GM12878 (cell line): ENCODE data around the gene BCAR3. TPM values are rescaled to one million over a fixed set of nuclear protein-coding genes. Genes with fewer than 3 reads are reported as not detected.

Source experiments
- ATAC-seq: fragments of 200-7000 bp; cut with Tn5 transposase; 3 replicates; pipeline ENCODE4 v1.9.1; 2020; ENCODE audit warnings: mild to moderate bottlenecking, moderate library complexity
- BruUV-seq: library from RNA; stranded (reverse); fragments of 400-500 nt; replicated peaks from 2 replicates; lab custom pipeline; 2021; lab: Mats Ljungman, UMichigan
- CTCF ChIA-PET: fragments of 300-600 bp; sonication (Branson Sonifier 250); formaldehyde crosslinking; extraction: SDS; loops from one replicate; lab custom pipeline; 2021; ENCODE audit warnings: inconsistent platforms; lab: Yijun Ruan, JAX
- POLR2A ChIA-PET: fragments of 350-600 bp; formaldehyde crosslinking; extraction: SDS; loops from one replicate; lab custom pipeline; 2021; ENCODE audit warnings: inconsistent platforms; lab: Charles Lee
- RAD21 ChIA-PET: fragments of 300-600 bp; sonication (Branson Sonifier 250); formaldehyde crosslinking; loops from one replicate; lab custom pipeline; 2023; ENCODE audit warnings: antibody characterized with exemption; ENCODE audit not compliant: unreplicated experiment; lab: Charles Lee
- SMC1A ChIA-PET: fragments of 300-600 bp; sonication (Branson Sonifier 250); formaldehyde crosslinking; loops from one replicate; lab custom pipeline; 2023; ENCODE audit not compliant: unreplicated experiment, uncharacterized antibody; lab: Charles Lee
- DNase-seq: peaks from one replicate; pipeline ENCODE4 v3.0.0-alpha.2; 2011; ENCODE audit warnings: low read depth, low spot score
- FAIRE-seq: peaks from 3 replicates; lab custom pipeline; 2011; peaks lifted over from hg19 to GRCh38; lab: Jason Lieb, UNC
- H2AFZ ChIP-seq: 2 replicates; pipeline ENCODE4 v1.6.0; 2011; ENCODE audit warnings: low read depth, low read length, control low read depth; ENCODE audit not compliant: control insufficient read depth
- H3K27ac ChIP-seq: 2 replicates; pipeline ENCODE4 v1.5.1; 2011; ENCODE audit warnings: control low read depth; ENCODE audit not compliant: control insufficient read depth, insufficient read depth
- H3K27me3 ChIP-seq, 2 experiments: replicated peaks in 1 of 2; 2 replicates each; pipeline versions ENCODE4 v1.6.0 to v1.6.1; 2011; ENCODE audit warnings: low read length in 1 of 2; ENCODE audit not compliant: control insufficient read depth in 2 of 2, insufficient read depth in 2 of 2
- H3K36me3 ChIP-seq, 2 experiments: 2 replicates each; pipeline ENCODE4 v1.5.1; 2011; ENCODE audit warnings: low read length in 1 of 2; ENCODE audit not compliant: control insufficient read depth in 2 of 2, insufficient read depth in 2 of 2
- H3K4me1 ChIP-seq: 2 replicates; pipeline ENCODE4 v1.6.1; 2011; ENCODE audit warnings: mild to moderate bottlenecking, low read length, moderate library complexity, mixed read lengths; ENCODE audit not compliant: control insufficient read depth, insufficient read depth
- H3K4me2 ChIP-seq: 2 replicates; pipeline ENCODE4 v1.6.0; 2011; ENCODE audit warnings: control low read depth; ENCODE audit not compliant: control insufficient read depth, insufficient read depth
- H3K4me3 ChIP-seq: fragments of 200-600 bp; sonication (generic); 2 replicates; pipeline ENCODE4 v1.5.1; 2016
- H3K79me2 ChIP-seq: 2 replicates; pipeline ENCODE4 v1.6.0; 2011; ENCODE audit warnings: low read length; ENCODE audit not compliant: control insufficient read depth, insufficient read depth
- H3K9ac ChIP-seq: 2 replicates; pipeline ENCODE4 v1.8.0; 2011; ENCODE audit warnings: low read length, control low read depth, mixed read lengths; ENCODE audit not compliant: control insufficient read depth, insufficient read depth
- H3K9me3 ChIP-seq: replicated peaks from 3 replicates; pipeline ENCODE4 v1.5.1; 2011; ENCODE audit warnings: mild to moderate bottlenecking, low read length; ENCODE audit not compliant: control insufficient read depth, insufficient read depth
- H4K20me1 ChIP-seq: 2 replicates; pipeline ENCODE4 v1.6.0; 2011; ENCODE audit not compliant: control insufficient read depth, insufficient read depth
- DPF2 ChIP-seq: fragments of 450-650 bp; IDR thresholded peaks from 2 replicates; pipeline ENCODE4 v1.6.1; 2017; ENCODE audit warnings: mild to moderate bottlenecking
- MEF2A ChIP-seq: IDR thresholded peaks from 2 replicates; pipeline ENCODE4 v1.6.1; 2011; ENCODE audit warnings: low read depth, mild to moderate bottlenecking, low read length, moderate library complexity; ENCODE audit not compliant: insufficient read depth
- RB1 ChIP-seq: fragments of 450-650 bp; formaldehyde crosslinking; IDR thresholded peaks from 2 replicates; pipeline ENCODE4 v1.6.1; 2017; ENCODE audit warnings: mild to moderate bottlenecking, borderline replicate concordance
- SPI1 ChIP-seq: IDR thresholded peaks from 2 replicates; pipeline ENCODE4 v1.6.1; 2011; ENCODE audit warnings: low read depth, mild to moderate bottlenecking, low read length, moderate library complexity, borderline replicate concordance; ENCODE audit not compliant: insufficient read depth
- ZNF207 ChIP-seq: fragments of 450-650 bp; IDR thresholded peaks from 2 replicates; pipeline ENCODE4 v1.6.1; 2014; ENCODE audit warnings: antibody characterized with exemption, mild to moderate bottlenecking, borderline replicate concordance
- WGBS: methylation state at CpG from one replicate; pipeline ENCODE4 v1.1.6; 2016; ENCODE audit warnings: low lambda C conversion rate; ENCODE audit not compliant: insufficient replicate concordance, insufficient coverage; ENCODE audit errors: missing lambda C conversion rate; 5-methylcytosine and 5-hydroxymethylcytosine counted together
- in situ Hi-C: fragments of 300-500 bp; cut with MboI; formaldehyde crosslinking; loops from 9 replicates; pipeline ENCODE4 v1.14.3; 2018; ENCODE audit warnings: mixed read lengths
- intact Hi-C: fragments of 100-400 bp; cut with micrococcal nuclease; formaldehyde crosslinking; loops from one replicate; pipeline ENCODE4 v1.14.2; 2022; ENCODE audit not compliant: unreplicated experiment
- polyA plus RNA-seq, 11 experiments: library from polyadenylated mRNA; depleted of rRNA in 4 of 11; unstranded in 6 of 11; stranded (reverse) in 5 of 11; fragments of >200 nt; fragmentation: Nextera tagmentation in 4 of 11; fragmentation: Illumina TruSeq in 1 of 11; extraction: Ambion mirVana in 4 of 11; extraction: Trizol in 1 of 11; gene quantifications; 1 replicate in 1 of 11; 2 replicates in 10 of 11; pipeline versions ENCODE4 v1.2.1 to v1.2.3, GENCODE V29; 2011 to 2016; ENCODE audit warnings: inconsistent platforms in 2 of 11, missing spikeins in 2 of 11, low read depth in 1 of 11
- total RNA-seq, 4 experiments: library from RNA; depleted of rRNA in 3 of 4; stranded (reverse); fragments of >200 nt in 3 of 4; fragmentation: Illumina TruSeq in 1 of 4; extraction: Trizol in 1 of 4; gene quantifications; 2 replicates each; pipeline versions ENCODE4 v1.2.1 to v1.2.3, GENCODE V29; 2013 to 2021
- TF ChIP-seq, protein P1 (sequence below): fragments of 450-650 bp; IDR thresholded peaks from 2 replicates; pipeline ENCODE4 v1.6.1; 2017; ENCODE audit warnings: mild to moderate bottlenecking, moderate library complexity

The BCAR3 gene
- total and polyA plus RNA-seq, 10 of the 15 experiments (the other 5 are each of a cell fraction or from before 2014, with no cell fraction given): 1.3 to 6.6 (median 1.8) TPM

DNA sequence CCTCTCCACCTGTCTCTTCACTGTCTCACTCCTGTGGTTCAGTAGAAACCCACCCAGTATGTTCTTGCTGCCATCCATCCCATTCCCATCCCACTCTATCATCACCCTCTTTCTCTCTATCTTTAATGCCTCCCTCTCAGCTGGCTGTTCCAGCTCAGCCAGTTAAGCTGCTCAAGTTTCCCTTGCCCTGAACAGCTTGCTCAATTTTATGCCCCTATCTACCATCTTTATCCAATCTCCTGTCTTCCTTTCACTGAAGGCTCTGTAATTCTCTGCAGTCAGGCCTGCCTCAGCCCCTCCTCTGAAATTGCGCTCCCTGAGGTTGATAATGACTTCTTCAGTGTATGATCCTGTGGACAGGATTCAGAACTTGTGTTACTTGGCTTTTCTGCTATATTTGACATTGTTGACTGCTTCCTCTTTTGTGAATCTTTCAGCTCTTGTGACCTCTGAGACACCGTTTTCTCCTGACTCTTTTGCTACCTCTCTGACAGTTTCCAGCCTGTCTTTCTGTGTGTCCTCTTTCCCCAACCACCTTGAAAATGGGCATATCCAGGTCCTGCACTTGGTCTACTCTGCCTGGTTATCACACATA, 13.9 kb upstream of the BCAR3 start:
- Histone ChIP-seq H4K20me1 (no peaks in the 10 kb centered on the region), H3K36me3 (no peaks in the 10 kb centered on the region), H3K27me3 (no peaks in the 10 kb centered on the region), H3K9me3 (no peaks in the 10 kb centered on the region), H3K79me2 (no peaks in the 10 kb centered on the region), H3K4me1 (peaks cover 44% of the 10 kb centered on the region), H3K9ac (0 out of 2 replicates have a peak overlapping the region, but pooled peaks have one; percentile 24), H2AFZ (peak overlapping the region; percentile 8; the same call in 1 of the 2 replicates), H3K4me2 (peak overlapping the region; percentile 76), H3K4me3 (no peak overlapping the region), H3K27ac (peak overlapping the region; percentile 45)
- FAIRE-seq (peak; percentile 92), DNase-seq (no peak), ATAC-seq (peak; percentile 44)
- ChIA-PET RAD21 (interaction anchor here (0.9 to 3.0 kb wide), 9 partner anchors 9 to 118 kb away, joined by 3 to 14 read pairs (median 6); partner anchors contain the start of gene BCAR3), CTCF (interaction anchor here (1.0 to 2.6 kb wide), 8 partner anchors 10 to 118 kb away, joined by 3 to 15 read pairs (median 6); partner anchors contain the start of gene BCAR3), SMC1A (interaction anchor here (0.6 to 2.4 kb wide), 18 partner anchors 10 to 118 kb away, joined by 3 to 26 read pairs (median 4); partner anchors contain the start of gene BCAR3), POLR2A (interaction anchor here (0.6 to 3.0 kb wide), 4 partner anchors 9 to 333 kb away, joined by 4 to 20 read pairs (median 5); no protein-coding TSS in a partner anchor)
- no TSS peak for BruUV-seq
- 50% methylated on average over 2 of the region's 2 CpGs for WGBS
- in situ Hi-C loops (no loop called here), intact Hi-C loops (no loop called here)
- TF ChIP-seq RB1 (no peak), SPI1 (peak; percentile 59; the same call in 1 of the 2 replicates), ZNF207 (0 out of 2 replicates have a peak, but pooled peaks have one; percentile 31), DPF2 (0 out of 2 replicates have a peak, but pooled peaks have one; percentile 13), MEF2A (0 out of 2 replicates have a peak, but pooled peaks have one; percentile 22)
- TF ChIP-seq, protein P1, sequence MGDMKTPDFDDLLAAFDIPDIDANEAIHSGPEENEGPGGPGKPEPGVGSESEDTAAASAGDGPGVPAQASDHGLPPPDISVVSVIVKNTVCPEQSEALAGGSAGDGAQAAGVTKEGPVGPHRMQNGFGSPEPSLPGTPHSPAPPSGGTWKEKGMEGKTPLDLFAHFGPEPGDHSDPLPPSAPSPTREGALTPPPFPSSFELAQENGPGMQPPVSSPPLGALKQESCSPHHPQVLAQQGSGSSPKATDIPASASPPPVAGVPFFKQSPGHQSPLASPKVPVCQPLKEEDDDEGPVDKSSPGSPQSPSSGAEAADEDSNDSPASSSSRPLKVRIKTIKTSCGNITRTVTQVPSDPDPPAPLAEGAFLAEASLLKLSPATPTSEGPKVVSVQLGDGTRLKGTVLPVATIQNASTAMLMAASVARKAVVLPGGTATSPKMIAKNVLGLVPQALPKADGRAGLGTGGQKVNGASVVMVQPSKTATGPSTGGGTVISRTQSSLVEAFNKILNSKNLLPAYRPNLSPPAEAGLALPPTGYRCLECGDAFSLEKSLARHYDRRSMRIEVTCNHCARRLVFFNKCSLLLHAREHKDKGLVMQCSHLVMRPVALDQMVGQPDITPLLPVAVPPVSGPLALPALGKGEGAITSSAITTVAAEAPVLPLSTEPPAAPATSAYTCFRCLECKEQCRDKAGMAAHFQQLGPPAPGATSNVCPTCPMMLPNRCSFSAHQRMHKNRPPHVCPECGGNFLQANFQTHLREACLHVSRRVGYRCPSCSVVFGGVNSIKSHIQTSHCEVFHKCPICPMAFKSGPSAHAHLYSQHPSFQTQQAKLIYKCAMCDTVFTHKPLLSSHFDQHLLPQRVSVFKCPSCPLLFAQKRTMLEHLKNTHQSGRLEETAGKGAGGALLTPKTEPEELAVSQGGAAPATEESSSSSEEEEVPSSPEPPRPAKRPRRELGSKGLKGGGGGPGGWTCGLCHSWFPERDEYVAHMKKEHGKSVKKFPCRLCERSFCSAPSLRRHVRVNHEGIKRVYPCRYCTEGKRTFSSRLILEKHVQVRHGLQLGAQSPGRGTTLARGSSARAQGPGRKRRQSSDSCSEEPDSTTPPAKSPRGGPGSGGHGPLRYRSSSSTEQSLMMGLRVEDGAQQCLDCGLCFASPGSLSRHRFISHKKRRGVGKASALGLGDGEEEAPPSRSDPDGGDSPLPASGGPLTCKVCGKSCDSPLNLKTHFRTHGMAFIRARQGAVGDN: no peak
